Measurements from ENCODE around the gene LRRTM2.

The LRRTM2 gene

DNA sequence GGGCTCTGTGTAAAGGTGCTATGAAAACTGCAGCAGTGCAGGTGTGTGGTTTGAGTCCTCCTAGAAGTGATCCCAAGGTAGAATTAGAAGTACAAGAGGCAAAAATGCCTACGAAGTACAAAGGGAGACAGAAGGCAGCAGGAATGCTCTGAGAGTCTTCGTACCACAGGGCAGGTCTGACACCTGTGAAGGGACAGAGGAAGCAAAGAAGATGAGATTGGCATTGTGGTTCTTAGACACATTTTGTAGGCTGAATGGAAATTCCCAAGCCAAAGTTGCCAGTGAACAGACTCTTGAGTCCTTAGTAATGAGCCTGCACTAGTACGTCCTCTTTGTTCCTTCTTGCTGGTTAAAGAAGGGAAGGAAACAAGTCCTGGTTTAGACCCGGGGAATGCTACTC lies 1.7 kb upstream of the LRRTM2 start:
- Histone ChIP-seq H2BK120ac (ENCODE audit: low read depth, low read length) (no peak overlapping the region), H4K91ac (ENCODE audit: low read depth, low read length, poor library complexity) (no peak overlapping the region), H3K79me1 (ENCODE audit: low read depth, low read length) (no peaks in the 10 kb centered on the region), H3K14ac (ENCODE audit: low read length) (no peak overlapping the region), H3K27ac (replicated peaks; ENCODE audit: low read length) (no peak overlapping the region), H3K9me3 (replicated peaks in 1 of 2; ENCODE audit: control insufficient read depth in 2 of 2, insufficient read depth in 1 of 2, low read depth in 1 of 2, low read length in 2 of 2) (peaks cover 0 to 6% of the 10 kb centered on the region in 2 donors), H2BK5ac (ENCODE audit: low read length) (no peak overlapping the region), H3K36me3 (replicated peaks in 1 of 2; ENCODE audit: control insufficient read depth in 2 of 2, insufficient read depth in 2 of 2, low read length in 2 of 2) (peaks cover 0 to 4% of the 10 kb centered on the region in 2 donors), H2AK5ac (ENCODE audit: low read depth, low read length) (no peak overlapping the region), H3K4me1 (ENCODE audit: control insufficient read depth in 2 of 2, insufficient read depth in 1 of 2, low read depth in 1 of 2, low read length in 2 of 2) (peaks cover 8 to 24% of the 10 kb centered on the region in 2 donors), H3K4me2 (ENCODE audit: insufficient read depth, low read length, poor library complexity, severe bottlenecking) (no peak overlapping the region), H3K18ac (ENCODE audit: low read length) (no peak overlapping the region), H3K27me3 (ENCODE audit: control insufficient read depth in 3 of 3, insufficient read depth in 3 of 3, low read depth in 1 of 3, low read length in 3 of 3) (no peaks in the 10 kb centered on the region), H3K4me3 (ENCODE audit: low read length in 2 of 2) (no peak overlapping the region), H2AFZ (ENCODE audit: low read length) (no peak overlapping the region), H3K23ac (ENCODE audit: low read depth, low read length, poor library complexity) (no peak overlapping the region), H2BK12ac (ENCODE audit: low read length) (no peak overlapping the region), H2BK15ac (ENCODE audit: low read length) (no peak overlapping the region), H4K8ac (ENCODE audit: low read depth, low read length) (no peak overlapping the region), H3K4ac (ENCODE audit: low read length) (no peak overlapping the region), H3K9ac (ENCODE audit: low read depth, low read length, poor library complexity) (no peak overlapping the region)
- DNase-seq (ENCODE audit: low spot score), result no peak
- no CpG with 5 or more reads among the region's 4 CpGs for WGBS, 2 donors (ENCODE audit: extremely low coverage in 2 of 2, insufficient read length in 2 of 2, insufficient replicate concordance in 1 of 2)

DNA sequence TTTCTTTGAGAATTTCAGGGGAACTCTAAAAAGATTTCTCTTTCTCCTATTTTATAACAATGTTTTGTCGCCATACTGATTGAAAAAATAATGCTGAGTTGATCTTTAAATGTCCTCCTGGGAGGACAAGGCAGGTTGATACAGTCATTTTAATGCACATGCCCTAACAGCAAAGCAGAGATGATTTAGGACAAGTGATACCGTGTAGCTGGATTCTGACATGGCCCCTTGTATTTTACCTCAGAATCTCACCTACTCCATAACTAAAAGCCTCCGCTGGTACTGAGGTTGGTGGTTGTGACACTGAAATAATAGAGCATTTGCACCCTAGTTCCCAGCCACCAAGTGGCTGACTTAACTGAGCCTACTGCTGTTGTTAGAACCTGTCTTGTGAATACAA lies 811 bp upstream of the LRRTM2 start:
- Histone ChIP-seq H3K4me2 (ENCODE audit: insufficient read depth, low read length, poor library complexity, severe bottlenecking) (no peak overlapping the region), H3K27me3 (ENCODE audit: control insufficient read depth in 3 of 3, insufficient read depth in 3 of 3, low read depth in 1 of 3, low read length in 3 of 3) (no peaks in the 10 kb centered on the region), H3K18ac (ENCODE audit: low read length) (no peak overlapping the region), H4K91ac (ENCODE audit: low read depth, low read length, poor library complexity) (no peak overlapping the region), H3K4ac (ENCODE audit: low read length) (no peak overlapping the region), H3K4me1 (ENCODE audit: control insufficient read depth in 2 of 2, insufficient read depth in 1 of 2, low read depth in 1 of 2, low read length in 2 of 2) (peaks cover 11 to 27% of the 10 kb centered on the region in 2 donors), H3K14ac (ENCODE audit: low read length) (no peak overlapping the region), H3K36me3 (replicated peaks in 1 of 2; ENCODE audit: control insufficient read depth in 2 of 2, insufficient read depth in 2 of 2, low read length in 2 of 2) (peaks cover 0 to 4% of the 10 kb centered on the region in 2 donors), H3K9ac (ENCODE audit: low read depth, low read length, poor library complexity) (no peak overlapping the region), H2AFZ (ENCODE audit: low read length) (no peak overlapping the region), H2AK5ac (ENCODE audit: low read depth, low read length) (no peak overlapping the region), H3K9me3 (replicated peaks in 1 of 2; ENCODE audit: control insufficient read depth in 2 of 2, insufficient read depth in 1 of 2, low read depth in 1 of 2, low read length in 2 of 2) (peaks cover 0 to 6% of the 10 kb centered on the region in 2 donors), H2BK15ac (ENCODE audit: low read length) (no peak overlapping the region), H3K23ac (ENCODE audit: low read depth, low read length, poor library complexity) (no peak overlapping the region), H2BK5ac (ENCODE audit: low read length) (no peak overlapping the region), H2BK120ac (ENCODE audit: low read depth, low read length) (no peak overlapping the region), H3K4me3 (ENCODE audit: low read length in 2 of 2) (no peak overlapping the region), H4K8ac (ENCODE audit: low read depth, low read length) (no peak overlapping the region), H3K79me1 (ENCODE audit: low read depth, low read length) (no peaks in the 10 kb centered on the region), H2BK12ac (ENCODE audit: low read length) (no peak overlapping the region), H3K27ac (replicated peaks; ENCODE audit: low read length) (no peak overlapping the region)
- no peak for DNase-seq (ENCODE audit: low spot score)
- no CpG with 5 or more reads among the region's 3 CpGs for WGBS, 2 donors (ENCODE audit: extremely low coverage in 2 of 2, insufficient read length in 2 of 2, insufficient replicate concordance in 1 of 2)

DNA sequence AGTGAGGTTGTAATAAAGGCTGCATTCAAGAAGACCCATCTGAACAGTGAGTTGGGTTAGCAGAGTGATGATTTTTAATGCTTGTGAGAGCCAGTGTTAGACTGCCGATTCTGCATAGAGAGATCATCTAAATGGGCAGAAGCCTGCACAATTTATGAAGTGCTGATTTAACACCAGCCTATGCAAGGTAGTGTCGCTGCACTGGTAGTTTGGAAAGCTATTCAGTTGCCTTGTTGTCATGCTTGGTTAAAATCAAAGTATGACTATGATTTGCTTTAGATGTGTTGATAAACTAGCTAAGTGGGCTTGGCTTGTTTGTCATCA lies 379 bp upstream of the LRRTM2 start:
- H3K4me3 ChIP-seq (ENCODE audit: low read length in 2 of 2), result peak overlapping the region in 1 of 2 donors; percentile 53

DNA sequence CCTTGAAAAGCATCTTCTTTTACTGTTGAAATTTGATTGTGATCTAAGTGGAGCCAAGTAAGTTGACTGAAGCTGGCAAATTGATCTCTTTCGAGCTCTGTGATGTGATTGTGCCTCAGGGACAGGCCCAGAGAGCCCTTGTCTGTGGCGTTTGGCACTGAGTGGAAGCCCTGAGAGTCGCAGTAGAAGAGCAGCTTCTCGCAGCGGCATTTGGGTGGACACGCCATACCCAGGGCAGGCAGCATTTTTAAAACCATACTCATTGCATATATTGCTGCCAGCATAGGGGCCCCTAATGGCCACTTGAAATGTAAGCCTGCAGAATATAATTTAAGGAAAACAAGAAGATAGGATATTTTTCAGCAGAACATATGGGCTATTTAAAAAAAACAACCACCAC lies 894 bp downstream of the LRRTM2 start:
- Histone ChIP-seq H3K18ac (ENCODE audit: low read length) (no peak overlapping the region), H2BK120ac (ENCODE audit: low read depth, low read length) (no peak overlapping the region), H3K4me1 (ENCODE audit: control insufficient read depth in 2 of 2, insufficient read depth in 1 of 2, low read depth in 1 of 2, low read length in 2 of 2) (peaks cover 12 to 44% of the 10 kb centered on the region in 2 donors), H3K23ac (ENCODE audit: low read depth, low read length, poor library complexity) (no peak overlapping the region), H3K9ac (ENCODE audit: low read depth, low read length, poor library complexity) (no peak overlapping the region), H2AFZ (ENCODE audit: low read length) (no peak overlapping the region), H3K4me3 (ENCODE audit: low read length in 2 of 2) (peak overlapping the region in 1 of 2 donors; percentile 53), H2BK15ac (ENCODE audit: low read length) (no peak overlapping the region), H4K91ac (ENCODE audit: low read depth, low read length, poor library complexity) (no peak overlapping the region), H3K14ac (ENCODE audit: low read length) (no peak overlapping the region), H3K27ac (replicated peaks; ENCODE audit: low read length) (no peak overlapping the region), H2BK12ac (ENCODE audit: low read length) (no peak overlapping the region), H2AK5ac (ENCODE audit: low read depth, low read length) (no peak overlapping the region), H3K36me3 (replicated peaks in 1 of 2; ENCODE audit: control insufficient read depth in 2 of 2, insufficient read depth in 2 of 2, low read length in 2 of 2) (no peaks in the 10 kb centered on the region), H2BK5ac (ENCODE audit: low read length) (no peak overlapping the region), H3K27me3 (ENCODE audit: control insufficient read depth in 3 of 3, insufficient read depth in 3 of 3, low read depth in 1 of 3, low read length in 3 of 3) (no peaks in the 10 kb centered on the region), H3K4me2 (ENCODE audit: insufficient read depth, low read length, poor library complexity, severe bottlenecking) (no peak overlapping the region), H3K9me3 (replicated peaks in 1 of 2; ENCODE audit: control insufficient read depth in 2 of 2, insufficient read depth in 1 of 2, low read depth in 1 of 2, low read length in 2 of 2) (peaks cover 0 to 6% of the 10 kb centered on the region in 2 donors), H3K79me1 (ENCODE audit: low read depth, low read length) (no peaks in the 10 kb centered on the region), H4K8ac (ENCODE audit: low read depth, low read length) (no peak overlapping the region), H3K4ac (ENCODE audit: low read length) (no peak overlapping the region)
- no CpG with 5 or more reads among the region's 6 CpGs for WGBS, 2 donors (ENCODE audit: extremely low coverage in 2 of 2, insufficient read length in 2 of 2, insufficient replicate concordance in 1 of 2)
- DNase-seq (ENCODE audit: low spot score), result no peak

More for the DNA sequence above, 379 bp upstream of the LRRTM2 start:
- Histone ChIP-seq H3K4me2 (ENCODE audit: insufficient read depth, low read length, poor library complexity, severe bottlenecking) (no peak overlapping the region), H3K23ac (ENCODE audit: low read depth, low read length, poor library complexity) (no peak overlapping the region), H3K9ac (ENCODE audit: low read depth, low read length, poor library complexity) (no peak overlapping the region), H3K27ac (replicated peaks; ENCODE audit: low read length) (no peak overlapping the region), H3K79me1 (ENCODE audit: low read depth, low read length) (no peaks in the 10 kb centered on the region), H3K4me1 (ENCODE audit: control insufficient read depth in 2 of 2, insufficient read depth in 1 of 2, low read depth in 1 of 2, low read length in 2 of 2) (peaks cover 12 to 32% of the 10 kb centered on the region in 2 donors), H2BK5ac (ENCODE audit: low read length) (no peak overlapping the region), H3K9me3 (replicated peaks in 1 of 2; ENCODE audit: control insufficient read depth in 2 of 2, insufficient read depth in 1 of 2, low read depth in 1 of 2, low read length in 2 of 2) (peaks cover 0 to 6% of the 10 kb centered on the region in 2 donors), H4K91ac (ENCODE audit: low read depth, low read length, poor library complexity) (no peak overlapping the region), H2BK12ac (ENCODE audit: low read length) (no peak overlapping the region), H2AK5ac (ENCODE audit: low read depth, low read length) (no peak overlapping the region), H2BK120ac (ENCODE audit: low read depth, low read length) (no peak overlapping the region), H3K18ac (ENCODE audit: low read length) (no peak overlapping the region), H2AFZ (ENCODE audit: low read length) (peak overlapping the region; percentile 14), H2BK15ac (ENCODE audit: low read length) (no peak overlapping the region), H3K27me3 (ENCODE audit: control insufficient read depth in 3 of 3, insufficient read depth in 3 of 3, low read depth in 1 of 3, low read length in 3 of 3) (no peaks in the 10 kb centered on the region), H3K4ac (ENCODE audit: low read length) (no peak overlapping the region), H3K36me3 (replicated peaks in 1 of 2; ENCODE audit: control insufficient read depth in 2 of 2, insufficient read depth in 2 of 2, low read length in 2 of 2) (peaks cover 0 to 4% of the 10 kb centered on the region in 2 donors), H4K8ac (ENCODE audit: low read depth, low read length) (no peak overlapping the region), H3K14ac (ENCODE audit: low read length) (no peak overlapping the region)
- no CpG with 5 or more reads among the region's 2 CpGs for WGBS, 2 donors (ENCODE audit: extremely low coverage in 2 of 2, insufficient read length in 2 of 2, insufficient replicate concordance in 1 of 2)
- no peak for DNase-seq (ENCODE audit: low spot score)

All from neuronal stem cell (in vitro differentiated cells).